Caki2 (cell line): ENCODE data around the gene CNTNAP2. TPM values are rescaled to one million over a fixed set of nuclear protein-coding genes. Genes with fewer than 3 reads are reported as not detected.

Source experiments
- DNase-seq: peaks from one replicate; pipeline ENCODE4 v3.0.0-alpha.2; 2015; ENCODE audit warnings: low read depth
- in situ Hi-C: cut with HindIII; loops from 2 replicates; pipeline ENCODE4 v1.10.0; 2016; ENCODE audit warnings: low sequenced_read_pairs, low pct_unique_long_range_greater_than_20kb, mixed read lengths
- total RNA-seq: library from RNA; depleted of rRNA; stranded (reverse); fragments of >200 nt; shearing (Covaris generic); gene quantifications from 2 replicates; pipeline ENCODE4 v1.2.3, GENCODE V29; 2014; ENCODE audit warnings: low replicate concordance

Gene CNTNAP2
- total RNA-seq, 1 experiment from 2014 or later = not detected

DNA sequence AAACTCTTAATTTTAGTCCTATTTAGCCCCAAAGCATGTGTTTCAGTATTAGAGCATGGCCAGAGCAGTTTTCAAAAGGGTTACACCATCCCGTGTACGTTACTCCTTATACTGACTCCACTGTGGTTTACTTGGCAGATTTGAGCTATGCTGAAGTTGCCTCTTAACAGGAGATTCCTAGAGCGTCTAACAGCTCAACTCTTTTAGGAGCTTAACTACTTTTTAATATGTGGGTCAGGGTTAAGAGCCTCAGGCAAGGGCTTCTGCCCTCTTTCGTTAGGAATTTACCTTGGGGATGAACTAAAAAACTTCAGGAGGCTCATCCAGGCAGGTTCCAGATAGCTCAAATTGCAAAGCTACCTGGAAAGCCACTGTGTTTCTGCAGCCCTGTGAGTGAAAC is 1799.2 kb downstream of the CNTNAP2 start:
- DNase-seq = no peak
- in situ Hi-C loops = no loop called here

DNA sequence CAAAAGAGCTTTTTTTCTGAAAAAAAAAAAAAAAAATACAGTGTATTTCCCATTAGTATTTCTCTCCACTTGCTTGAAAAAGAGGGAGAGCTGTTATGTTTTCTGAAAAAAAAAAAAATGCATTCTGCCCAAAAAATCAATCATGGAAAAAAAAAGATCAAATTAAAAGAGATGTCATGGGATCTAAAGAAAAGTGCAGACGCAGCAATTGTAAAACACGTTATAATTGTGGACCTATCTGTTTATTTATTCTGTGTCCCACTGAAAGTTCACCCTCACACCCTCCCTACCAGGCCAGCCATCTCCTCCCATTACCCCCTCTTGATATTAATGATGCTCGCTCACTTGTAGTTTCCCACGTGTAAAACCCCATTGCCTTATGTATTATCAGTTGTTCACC is 1800.0 kb downstream of the CNTNAP2 start:
- in situ Hi-C loops = no loop called here

DNA sequence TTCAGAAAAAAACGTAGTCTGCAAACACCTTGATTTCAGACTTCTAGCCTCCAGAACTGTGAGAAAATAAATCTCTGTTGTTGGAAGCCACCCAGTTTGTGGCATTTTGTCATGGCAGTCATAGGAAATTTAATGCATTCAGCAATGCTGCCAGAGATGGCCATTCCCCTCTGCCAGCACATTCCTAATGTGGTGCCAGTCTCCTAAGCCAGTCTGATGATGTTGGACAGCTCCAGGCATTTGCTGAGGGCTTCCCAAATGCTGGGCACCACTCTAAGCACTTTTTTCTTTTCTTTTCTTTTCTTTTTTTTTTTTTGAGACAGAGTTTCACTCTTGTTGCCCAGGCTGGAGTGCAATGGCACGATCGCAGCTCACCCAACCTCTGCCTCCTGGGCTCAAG is 1807.2 kb downstream of the CNTNAP2 start:
- DNase-seq = no peak
- in situ Hi-C loops = no loop called here

More for the DNA sequence above, 1800.0 kb downstream of the CNTNAP2 start:
- DNase-seq = no peak

DNA sequence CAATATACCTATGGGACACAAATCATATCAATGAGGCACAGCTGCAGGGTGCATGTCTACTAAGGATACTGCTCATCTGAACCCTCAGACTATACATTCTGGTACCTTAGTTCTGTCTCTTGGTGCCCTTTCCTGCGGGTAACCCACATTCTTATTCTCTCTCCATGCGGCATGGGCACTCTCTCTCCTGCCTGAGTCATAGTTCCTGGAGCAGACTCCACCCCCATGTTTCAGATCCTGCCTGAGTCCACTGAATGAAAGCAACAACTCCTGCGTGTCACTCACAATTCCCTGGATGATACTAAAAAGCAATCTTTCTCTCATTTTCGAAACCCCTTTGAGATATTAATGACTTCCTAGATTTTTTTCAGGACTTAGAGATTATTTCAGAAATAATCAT is 1820.8 kb downstream of the CNTNAP2 start:
- DNase-seq = no peak

DNA sequence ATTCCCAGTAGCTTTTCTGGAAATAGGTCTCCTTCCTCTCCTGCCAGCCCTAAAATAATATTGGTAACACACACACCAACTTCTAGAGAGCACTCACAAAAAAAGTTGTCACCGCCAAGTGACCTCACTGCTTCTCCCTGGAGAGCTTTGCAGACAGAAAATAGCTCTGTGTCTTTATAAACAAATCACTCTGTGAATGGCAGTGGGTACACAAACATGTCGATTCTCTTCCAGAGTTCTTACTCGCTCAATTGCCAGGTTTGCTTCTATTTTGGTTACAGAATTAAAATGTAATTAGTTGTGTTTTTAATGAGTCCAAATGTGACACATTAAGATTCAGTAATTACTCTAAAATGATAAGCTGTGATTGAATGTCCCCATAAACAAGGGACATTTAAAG is 1824.8 kb downstream of the CNTNAP2 start:
- no peak for DNase-seq
- in situ Hi-C loops = no loop called here

More for the DNA sequence above, 1820.8 kb downstream of the CNTNAP2 start:
- in situ Hi-C loops = no loop called here

DNA sequence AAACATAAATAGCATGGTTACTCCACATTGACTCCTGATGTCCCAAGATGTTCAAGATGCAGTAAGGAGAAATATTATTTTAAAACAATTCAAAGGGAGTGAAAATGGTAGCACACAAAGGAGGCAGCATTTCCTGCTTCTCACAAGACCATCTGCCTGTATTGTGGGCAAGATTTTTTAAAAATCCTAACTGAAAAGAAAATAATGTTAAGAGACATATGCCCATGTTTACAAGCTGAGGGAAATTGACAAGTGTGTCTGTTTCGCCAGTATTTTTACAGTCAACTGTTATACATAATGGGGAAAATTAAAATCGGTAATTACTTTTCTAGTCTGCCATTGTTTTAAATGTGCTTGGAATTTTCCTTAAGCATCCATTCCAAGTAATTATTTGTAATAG is 1827.7 kb downstream of the CNTNAP2 start:
- in situ Hi-C loops = no loop called here
- DNase-seq = no peak

DNA sequence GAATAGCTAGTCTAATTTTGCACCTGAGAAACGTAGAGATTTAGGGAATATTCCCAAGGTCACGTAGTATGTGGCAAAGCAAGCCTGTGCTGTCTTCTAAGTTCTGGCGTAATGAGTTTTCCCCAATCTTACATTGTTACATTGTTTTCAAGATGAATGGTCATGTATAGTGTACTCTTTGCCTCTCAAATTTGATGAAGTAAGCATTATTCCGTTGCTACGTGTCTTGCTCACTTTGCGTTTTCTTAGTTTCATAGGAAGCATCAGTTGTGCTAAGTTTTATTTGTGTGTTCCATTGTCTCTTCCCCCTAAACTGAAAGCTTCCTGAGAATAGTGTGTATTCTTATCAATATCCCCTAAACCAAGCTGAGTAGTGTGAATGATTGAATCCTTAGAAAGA is 1836.3 kb downstream of the CNTNAP2 start:
- no peak for DNase-seq
- in situ Hi-C loops = no loop called here

DNA sequence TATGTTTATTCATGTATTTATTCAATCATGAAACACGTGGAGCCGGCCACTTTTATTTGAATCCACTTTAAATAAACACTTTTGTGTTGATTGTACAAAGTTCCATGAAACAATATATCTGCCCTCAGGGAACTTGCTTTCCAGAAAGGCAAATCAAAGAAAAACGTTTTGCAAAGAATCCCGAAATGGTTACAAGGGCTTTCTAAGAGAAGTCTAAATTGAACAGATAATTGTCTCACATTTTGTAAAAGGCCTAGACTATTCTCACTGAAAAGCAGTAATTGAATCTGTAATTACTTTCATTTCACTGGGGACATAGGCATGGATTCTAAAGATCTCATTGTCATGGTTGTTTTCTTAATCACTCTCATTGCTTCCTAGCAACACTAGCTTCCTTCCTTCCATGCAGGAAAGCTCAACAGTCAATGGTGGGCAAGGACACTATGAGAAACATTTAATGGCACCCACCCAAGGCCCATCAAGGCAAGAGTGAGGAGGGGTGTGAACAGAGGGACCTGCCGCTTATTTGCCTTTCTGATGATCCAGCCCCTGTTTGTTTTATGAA is 1851.5 kb downstream of the CNTNAP2 start:
- DNase-seq = no peak
- in situ Hi-C loops = no loop called here

DNA sequence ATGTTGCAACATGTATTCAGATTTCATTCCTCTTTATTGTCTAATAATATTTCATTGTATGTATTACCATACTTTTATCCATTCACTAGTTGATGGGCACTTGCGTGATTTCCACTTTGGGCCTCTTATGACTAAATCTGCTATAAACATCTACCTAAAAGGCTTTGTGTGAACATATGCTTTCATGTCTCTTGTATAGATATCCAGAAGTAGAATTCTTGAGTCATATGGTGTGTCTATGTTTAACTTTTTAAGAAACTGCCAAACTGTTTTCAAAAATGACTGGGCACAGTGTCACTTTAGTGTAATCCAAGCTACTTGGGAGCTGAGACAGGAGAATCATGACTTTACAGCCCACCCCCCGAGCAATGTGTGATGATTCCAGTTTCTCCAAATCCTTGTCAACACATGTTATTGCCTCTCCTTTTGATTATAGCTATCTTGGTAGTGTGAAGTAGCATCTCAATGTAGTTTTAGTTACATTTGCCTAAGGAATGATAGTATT is 1855.1 kb downstream of the CNTNAP2 start:
- in situ Hi-C loops = no loop called here

DNA sequence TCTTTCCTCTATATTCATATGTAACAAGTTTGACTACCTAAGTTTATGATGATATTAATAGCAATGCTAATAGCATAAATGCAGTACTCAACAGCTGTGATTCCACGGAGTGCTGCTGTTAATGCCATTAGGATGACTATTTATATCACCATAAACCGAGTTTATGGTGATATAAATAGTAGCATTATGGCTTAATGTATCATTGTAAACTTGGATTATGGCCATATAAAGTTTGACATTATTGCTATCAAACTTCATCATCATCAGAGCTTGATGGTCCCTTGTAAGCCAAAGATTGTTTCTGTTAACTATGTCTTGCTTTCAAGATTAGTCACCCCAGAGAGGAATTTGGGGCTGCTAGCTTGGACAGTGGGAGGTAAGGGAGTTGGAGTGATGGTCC is 1861.6 kb downstream of the CNTNAP2 start:
- in situ Hi-C loops = no loop called here
- DNase-seq = no peak

More for the DNA sequence above, 1855.1 kb downstream of the CNTNAP2 start:
- no peak for DNase-seq

DNA sequence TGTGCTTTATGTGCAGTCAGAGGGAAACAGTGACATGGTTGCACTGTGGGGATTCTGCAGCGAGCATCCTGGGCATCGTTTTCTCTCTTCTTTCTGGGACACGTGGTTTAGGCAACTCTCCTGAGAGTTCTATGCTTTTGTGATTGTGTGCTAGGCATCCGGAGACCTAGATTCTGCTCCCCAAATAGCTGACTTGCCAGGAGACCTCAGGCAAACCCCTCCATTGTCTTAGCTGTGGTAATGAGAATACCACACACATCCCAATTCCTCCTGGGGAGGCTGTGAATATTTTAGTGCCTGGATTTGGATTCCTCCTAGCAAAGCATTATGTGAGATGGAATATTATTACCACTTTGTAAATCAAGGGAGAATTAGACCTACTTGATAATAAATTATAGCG is 1862.0 kb downstream of the CNTNAP2 start:
- in situ Hi-C loops = no loop called here
- no peak for DNase-seq

DNA sequence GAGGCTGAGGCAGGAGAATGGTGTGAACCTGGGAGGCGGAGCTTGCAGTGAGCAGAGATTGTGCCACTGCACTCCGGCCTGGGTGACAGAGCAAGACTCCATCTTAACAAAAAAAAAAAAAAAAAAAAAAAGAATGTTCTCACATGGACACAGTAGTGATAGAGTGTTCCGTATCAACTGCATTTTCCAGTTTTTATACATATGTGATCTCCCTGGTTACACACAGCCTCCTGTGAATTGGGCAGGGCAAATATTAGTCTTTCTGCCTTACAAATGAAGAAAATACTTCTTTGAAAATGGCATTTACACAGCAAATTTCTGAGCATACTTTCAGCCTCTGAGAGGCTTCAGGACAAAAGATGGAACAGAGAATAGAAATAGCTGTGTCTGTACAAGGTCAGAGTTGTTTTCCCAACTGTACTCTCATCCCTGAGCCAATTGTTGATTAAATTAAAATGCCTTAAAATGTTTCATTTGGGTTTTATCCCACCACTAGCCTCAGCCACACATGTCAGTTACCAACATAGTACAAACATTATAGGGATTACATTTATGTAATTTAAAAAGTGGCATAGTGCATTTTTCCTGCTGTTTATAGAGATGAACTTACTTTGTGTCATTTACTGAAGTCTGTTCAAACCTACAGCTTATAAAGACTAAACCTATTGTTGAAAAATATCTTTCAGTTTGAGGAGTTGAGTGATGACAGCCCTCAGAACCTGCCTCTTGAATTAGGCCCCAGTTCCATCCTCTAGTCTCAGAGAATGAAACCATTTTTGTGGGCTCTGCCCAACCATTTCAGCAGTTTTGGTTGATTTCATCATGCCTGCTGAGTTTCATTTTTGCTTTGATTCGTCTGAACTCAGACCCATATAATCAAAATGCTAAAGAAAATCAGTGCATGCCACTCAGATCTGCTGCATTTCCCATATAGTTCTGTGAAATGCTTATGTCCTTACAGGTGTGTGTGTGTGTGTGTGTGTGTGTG is 1864.5 kb downstream of the CNTNAP2 start:
- in situ Hi-C loops = no loop called here
- DNase-seq = no peak

DNA sequence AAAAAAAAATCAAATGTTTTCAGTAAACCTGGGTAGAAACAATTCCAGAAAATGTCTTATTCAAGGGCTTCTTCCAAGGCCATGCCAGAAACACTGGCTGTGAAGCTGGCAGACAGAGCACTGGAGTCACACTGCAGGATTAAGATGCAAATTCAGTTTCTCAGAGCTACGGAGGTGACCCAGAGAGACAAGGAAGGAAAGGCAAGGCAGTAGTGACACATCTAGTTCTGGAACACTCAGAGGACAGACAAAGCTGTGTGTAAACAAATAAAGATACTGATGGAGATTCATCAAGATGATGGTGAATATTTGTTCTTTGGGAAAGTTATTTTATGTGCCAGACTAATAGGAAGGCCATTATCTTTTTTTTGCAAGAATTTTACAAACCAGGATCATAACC is 1865.7 kb downstream of the CNTNAP2 start:
- DNase-seq = no peak
- in situ Hi-C loops = no loop called here

DNA sequence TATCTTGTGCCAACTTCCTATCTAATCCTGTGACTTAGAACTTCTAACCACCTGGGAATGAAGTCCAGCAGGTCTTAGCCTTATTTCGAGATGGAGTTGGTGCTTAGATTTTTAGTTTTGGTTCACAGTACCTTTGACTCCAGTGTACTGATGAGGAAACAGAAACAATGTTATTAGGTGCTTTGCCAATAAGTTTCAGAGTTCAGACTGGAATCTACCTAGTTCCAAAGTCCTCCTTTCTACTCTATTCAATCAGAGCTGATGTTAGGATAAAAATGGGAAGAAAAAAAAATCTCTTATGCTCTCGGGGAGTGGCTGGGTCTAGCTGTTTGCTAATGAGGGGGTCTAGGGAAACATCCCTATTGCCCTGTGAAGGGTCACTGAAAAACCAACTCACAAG is 1867.7 kb downstream of the CNTNAP2 start:
- DNase-seq = no peak
- in situ Hi-C loops = no loop called here

DNA sequence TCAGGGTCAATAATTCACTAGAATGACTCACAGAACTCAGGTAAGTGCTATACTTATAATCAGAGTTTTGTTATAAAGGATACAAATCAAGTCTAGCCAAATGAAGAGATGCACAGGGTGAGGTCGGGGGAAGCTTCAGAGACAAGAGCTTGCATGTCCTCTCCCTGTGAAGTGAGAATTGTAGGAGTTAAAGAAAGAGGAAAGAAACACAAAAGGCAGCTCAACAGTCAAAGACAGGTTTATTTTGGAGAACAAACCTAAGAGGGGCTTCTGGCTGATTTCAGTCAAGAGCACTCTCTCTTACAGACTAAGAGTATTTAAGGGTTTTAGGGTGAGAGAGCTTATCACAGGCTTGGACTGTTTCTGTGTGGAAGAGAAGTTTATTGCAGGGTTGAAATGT is 1873.5 kb downstream of the CNTNAP2 start:
- in situ Hi-C loops = no loop called here
- DNase-seq = no peak

DNA sequence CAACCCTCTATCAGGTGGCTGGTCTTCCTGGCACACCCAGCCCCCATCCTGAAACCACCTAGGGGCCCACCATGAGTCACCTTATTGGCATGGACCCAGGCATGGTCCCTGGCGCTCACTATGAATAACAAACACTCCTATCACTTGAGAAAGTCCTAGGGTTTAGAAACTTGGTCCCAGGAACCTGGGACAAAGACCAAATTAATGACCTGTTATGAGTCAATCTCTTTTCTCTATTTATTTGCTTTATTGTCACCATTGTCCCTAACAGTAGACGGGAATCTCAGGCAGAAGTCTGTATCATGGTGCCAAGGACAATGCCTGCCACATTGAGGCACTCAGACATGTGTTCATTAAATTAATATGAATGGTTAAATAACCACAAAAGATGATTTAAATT is 1874.3 kb downstream of the CNTNAP2 start:
- in situ Hi-C loops = no loop called here
- DNase-seq = no peak

DNA sequence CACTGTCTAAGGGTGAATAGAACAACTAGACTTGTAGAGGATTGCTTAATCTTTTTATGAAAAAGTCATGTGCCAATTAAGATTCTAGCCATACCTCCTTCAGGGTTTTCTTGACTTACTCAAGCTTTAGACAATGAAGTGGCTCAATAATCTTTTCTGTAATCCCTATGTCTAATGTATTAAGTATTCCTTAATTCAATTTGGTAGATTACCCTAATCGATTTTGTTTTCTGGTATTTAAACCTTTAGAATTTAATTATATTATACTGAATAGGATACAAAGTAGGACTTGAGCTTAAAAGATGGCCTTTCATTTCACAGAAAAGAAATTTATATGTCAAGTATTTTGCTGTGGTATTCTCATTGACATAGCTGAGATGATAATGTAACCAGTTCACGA is 1876.1 kb downstream of the CNTNAP2 start:
- no peak for DNase-seq
- in situ Hi-C loops = no loop called here

DNA sequence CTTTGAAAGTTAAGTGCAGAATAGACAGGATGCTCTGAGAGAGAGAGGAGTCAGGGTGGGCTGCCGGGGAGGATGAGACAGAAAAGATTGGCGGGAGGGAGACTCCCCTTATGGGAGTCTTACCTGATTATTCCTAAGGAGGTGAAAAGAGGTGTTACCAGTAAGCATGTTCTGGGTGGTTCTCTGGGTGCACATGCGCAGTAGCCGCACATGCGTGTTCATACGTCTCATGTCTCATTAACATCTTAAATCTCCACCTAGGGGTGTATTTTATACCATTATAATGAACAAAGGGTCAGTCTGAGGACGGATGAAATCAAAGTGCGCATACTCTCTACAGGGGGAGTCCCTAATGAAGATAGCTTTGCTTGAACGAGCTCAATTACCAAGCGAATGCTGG is 1881.0 kb downstream of the CNTNAP2 start:
- DNase-seq = no peak
- in situ Hi-C loops = no loop called here

DNA sequence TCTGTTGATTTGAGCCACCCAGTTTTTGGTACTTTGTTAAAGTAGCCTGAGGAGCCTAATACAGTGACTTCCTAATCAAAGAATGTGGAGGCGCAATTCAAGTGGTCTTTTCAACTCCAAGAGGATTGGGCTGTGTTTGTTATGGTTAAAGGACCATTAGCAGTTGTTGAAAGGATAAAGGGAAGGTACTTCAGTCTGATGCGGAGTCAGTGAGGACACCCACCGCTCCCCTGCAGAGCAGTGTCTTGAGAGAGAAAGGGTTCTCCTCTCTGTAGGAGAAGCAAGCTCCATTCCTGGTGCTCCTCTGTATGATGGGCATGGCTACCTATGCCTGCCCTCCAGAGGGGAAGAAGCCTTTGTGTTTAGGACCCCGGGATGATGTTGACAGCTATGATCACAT is 1883.4 kb downstream of the CNTNAP2 start:
- in situ Hi-C loops = no loop called here
- DNase-seq = no peak
